PC-9 (cell line): ENCODE data around the gene ARL5B.

Experiments
- CTCF ChIP-seq: fragments of 200-600 bp; sonication (generic); conservative IDR thresholded peaks from 2 replicates; pipeline ENCODE4 v1.6.1; 2017; ENCODE audit warnings: mixed run types, antibody characterized with exemption, mild to moderate bottlenecking, moderate library complexity
- EZH2 ChIP-seq: fragments of 200-600 bp; sonication (generic); IDR thresholded peaks from 2 replicates; pipeline ENCODE4 v1.8.0; 2017; ENCODE audit warnings: antibody characterized with exemption, low read depth

GRCh38 chr10:18653112-18653511 lies 6.1 kb upstream of the ARL5B start:
- no peak for TF ChIP-seq CTCF
- no peak for TF ChIP-seq EZH2
